GM13976 (cell line): Measurements from ENCODE around the gene MRPS30.
A peak's percentile ranks its signal among the peaks of the same experiment; 100 is the strongest.

ENCODE experiments used
- DNase-seq: peaks from one replicate; pipeline ENCODE4 v3.0.0; 2012; ENCODE audit warnings: low spot score
- in situ Hi-C: fragments of 300-500 bp; cut with MboI; formaldehyde crosslinking; loops from one replicate; pipeline ENCODE4 v1.12.0; 2022; ENCODE audit warnings: low sequenced_read_pairs, mixed read lengths, inconsistent platforms; ENCODE audit not compliant: unreplicated experiment
- TF ChIP-seq, protein P1 (sequence below): IDR thresholded peaks from 2 replicates; pipeline ENCODE4 v1.5.1; 2012; ENCODE audit warnings: borderline replicate concordance, mild to moderate bottlenecking; ENCODE audit not compliant: insufficient read depth; ENCODE audit errors: extremely low read depth, missing control alignments, control extremely low read depth

Gene MRPS30

GRCh38 chr5:44862808-44863207 lies 54.1 kb downstream of the MRPS30 start:
- in situ Hi-C loops, result no loop called here
- TF ChIP-seq, protein P1, sequence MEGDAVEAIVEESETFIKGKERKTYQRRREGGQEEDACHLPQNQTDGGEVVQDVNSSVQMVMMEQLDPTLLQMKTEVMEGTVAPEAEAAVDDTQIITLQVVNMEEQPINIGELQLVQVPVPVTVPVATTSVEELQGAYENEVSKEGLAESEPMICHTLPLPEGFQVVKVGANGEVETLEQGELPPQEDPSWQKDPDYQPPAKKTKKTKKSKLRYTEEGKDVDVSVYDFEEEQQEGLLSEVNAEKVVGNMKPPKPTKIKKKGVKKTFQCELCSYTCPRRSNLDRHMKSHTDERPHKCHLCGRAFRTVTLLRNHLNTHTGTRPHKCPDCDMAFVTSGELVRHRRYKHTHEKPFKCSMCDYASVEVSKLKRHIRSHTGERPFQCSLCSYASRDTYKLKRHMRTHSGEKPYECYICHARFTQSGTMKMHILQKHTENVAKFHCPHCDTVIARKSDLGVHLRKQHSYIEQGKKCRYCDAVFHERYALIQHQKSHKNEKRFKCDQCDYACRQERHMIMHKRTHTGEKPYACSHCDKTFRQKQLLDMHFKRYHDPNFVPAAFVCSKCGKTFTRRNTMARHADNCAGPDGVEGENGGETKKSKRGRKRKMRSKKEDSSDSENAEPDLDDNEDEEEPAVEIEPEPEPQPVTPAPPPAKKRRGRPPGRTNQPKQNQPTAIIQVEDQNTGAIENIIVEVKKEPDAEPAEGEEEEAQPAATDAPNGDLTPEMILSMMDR, result peak; percentile 29
- DNase-seq, result peak; percentile 25
